ENCODE data around the gene KLF11. TPM values are rescaled to one million over a fixed set of nuclear protein-coding genes. Genes with fewer than 3 reads are reported as not detected.
"Not testable (repeated sequence)": the region's sequence is repeated elsewhere in the genome, so short reads cannot be mapped to it uniquely, and the experiment has no call there.

Gene KLF11
- total and polyA plus RNA-seq, 4 donors: 10.2 to 13.3 (median 11.4) TPM

- WGBS (ENCODE audit: insufficient coverage): no CpG with 5 or more reads among the region's 8 CpGs
These were observed 12.6 kb upstream of the KLF11 start for GRCh38 chr2:10030798-10031197.

GRCh38 chr2:10031886-10032745 is 11.2 kb upstream of the KLF11 start:
- Histone ChIP-seq H3K36me3 (ENCODE audit: control insufficient read depth, insufficient read depth, low read length) (no peaks in the 10 kb centered on the region), H3K27me3 (ENCODE audit: control insufficient read depth, insufficient read depth, low read length) (no peaks in the 10 kb centered on the region), H3K4me3 (ENCODE audit: low read depth, low read length) (no peak overlapping the region), H3K9me3 (ENCODE audit: control insufficient read depth, insufficient read depth, low read length) (no peaks in the 10 kb centered on the region), H3K27ac (ENCODE audit: low read depth, low read length) (no peak overlapping the region), H3K4me1 (ENCODE audit: control insufficient read depth, insufficient read depth, low read length) (peaks cover 44% of the 10 kb centered on the region)
- WGBS (ENCODE audit: insufficient coverage): 82% methylated on average over 18 of the region's 20 CpGs
- no peak for DNase-seq (ENCODE audit: low read depth in 4 of 6, low spot score in 6 of 6)

More at GRCh38 chr2:10030798-10031197, 12.6 kb upstream of the KLF11 start:
- not testable (repeated sequence) for DNase-seq (ENCODE audit: low read depth in 4 of 6, low spot score in 6 of 6); H3K9me3 ChIP-seq (ENCODE audit: control insufficient read depth, insufficient read depth, low read length); H3K36me3 ChIP-seq (ENCODE audit: control insufficient read depth, insufficient read depth, low read length); H3K27ac ChIP-seq (ENCODE audit: low read depth, low read length); H3K27me3 ChIP-seq (ENCODE audit: control insufficient read depth, insufficient read depth, low read length)
- peak overlapping the region; percentile 16 for H3K4me3 ChIP-seq (ENCODE audit: low read depth, low read length)
- H3K4me1 ChIP-seq (ENCODE audit: control insufficient read depth, insufficient read depth, low read length): peaks cover 32% of the 10 kb centered on the region

GRCh38 chr2:10032746-10033105 is 10.6 kb upstream of the KLF11 start:
- Histone ChIP-seq H3K9me3 (ENCODE audit: control insufficient read depth, insufficient read depth, low read length) (no peaks in the 10 kb centered on the region), H3K27ac (ENCODE audit: low read depth, low read length) (no peak overlapping the region), H3K4me1 (ENCODE audit: control insufficient read depth, insufficient read depth, low read length) (peaks cover 48% of the 10 kb centered on the region), H3K27me3 (ENCODE audit: control insufficient read depth, insufficient read depth, low read length) (no peaks in the 10 kb centered on the region), H3K4me3 (ENCODE audit: low read depth, low read length) (no peak overlapping the region), H3K36me3 (ENCODE audit: control insufficient read depth, insufficient read depth, low read length) (no peaks in the 10 kb centered on the region)
- WGBS (ENCODE audit: insufficient coverage): 97% methylated on average over 3 of the region's 7 CpGs
- no peak for DNase-seq (ENCODE audit: low read depth in 4 of 6, low spot score in 6 of 6)

- Histone ChIP-seq H3K27ac (ENCODE audit: low read depth, low read length) (no peak overlapping the region), H3K36me3 (ENCODE audit: control insufficient read depth, insufficient read depth, low read length) (no peaks in the 10 kb centered on the region), H3K4me1 (ENCODE audit: control insufficient read depth, insufficient read depth, low read length) (peaks cover 49% of the 10 kb centered on the region), H3K4me3 (ENCODE audit: low read depth, low read length) (no peak overlapping the region), H3K27me3 (ENCODE audit: control insufficient read depth, insufficient read depth, low read length) (no peaks in the 10 kb centered on the region), H3K9me3 (ENCODE audit: control insufficient read depth, insufficient read depth, low read length) (no peaks in the 10 kb centered on the region)
- 85% methylated on average over 12 of the region's 14 CpGs for WGBS (ENCODE audit: insufficient coverage)
- no peak for DNase-seq (ENCODE audit: low read depth in 4 of 6, low spot score in 6 of 6)
These were observed 9.9 kb upstream of the KLF11 start for GRCh38 chr2:10033251-10034006.

GRCh38 chr2:10034333-10035052 is 8.9 kb upstream of the KLF11 start:
- no peaks in the 10 kb centered on the region for H3K27me3 ChIP-seq (ENCODE audit: control insufficient read depth, insufficient read depth, low read length)
- H3K27ac ChIP-seq (ENCODE audit: low read depth, low read length): no peak overlapping the region
- no peaks in the 10 kb centered on the region for H3K36me3 ChIP-seq (ENCODE audit: control insufficient read depth, insufficient read depth, low read length)
- H3K9me3 ChIP-seq (ENCODE audit: control insufficient read depth, insufficient read depth, low read length): no peaks in the 10 kb centered on the region
- H3K4me1 ChIP-seq (ENCODE audit: control insufficient read depth, insufficient read depth, low read length): peaks cover 42% of the 10 kb centered on the region
- no peak for DNase-seq (ENCODE audit: low read depth in 4 of 6, low spot score in 6 of 6)
- 88% methylated on average over 8 of the region's 12 CpGs for WGBS (ENCODE audit: insufficient coverage)
- H3K4me3 ChIP-seq (ENCODE audit: low read depth, low read length): no peak overlapping the region

- H3K36me3 ChIP-seq (ENCODE audit: control insufficient read depth, insufficient read depth, low read length): no peaks in the 10 kb centered on the region
- H3K4me3 ChIP-seq (ENCODE audit: low read depth, low read length): no peak overlapping the region
- no peaks in the 10 kb centered on the region for H3K27me3 ChIP-seq (ENCODE audit: control insufficient read depth, insufficient read depth, low read length)
- peaks cover 42% of the 10 kb centered on the region for H3K4me1 ChIP-seq (ENCODE audit: control insufficient read depth, insufficient read depth, low read length)
- no peak overlapping the region for H3K27ac ChIP-seq (ENCODE audit: low read depth, low read length)
- H3K9me3 ChIP-seq (ENCODE audit: control insufficient read depth, insufficient read depth, low read length): no peaks in the 10 kb centered on the region
- DNase-seq (ENCODE audit: low read depth in 4 of 6, low spot score in 6 of 6): no peak
- 85% methylated on average over 2 of the region's 3 CpGs for WGBS (ENCODE audit: insufficient coverage)
These were observed 8.3 kb upstream of the KLF11 start for GRCh38 chr2:10035053-10035422.

- no peaks in the 10 kb centered on the region for H3K9me3 ChIP-seq (ENCODE audit: control insufficient read depth, insufficient read depth, low read length)
- DNase-seq (ENCODE audit: low read depth in 4 of 6, low spot score in 6 of 6): no peak
- H3K27ac ChIP-seq (ENCODE audit: low read depth, low read length): no peak overlapping the region
- H3K4me1 ChIP-seq (ENCODE audit: control insufficient read depth, insufficient read depth, low read length): peaks cover 43% of the 10 kb centered on the region
- H3K27me3 ChIP-seq (ENCODE audit: control insufficient read depth, insufficient read depth, low read length): no peaks in the 10 kb centered on the region
- no peak overlapping the region for H3K4me3 ChIP-seq (ENCODE audit: low read depth, low read length)
- 75% methylated on average over 5 of the region's 5 CpGs for WGBS (ENCODE audit: insufficient coverage)
- H3K36me3 ChIP-seq (ENCODE audit: control insufficient read depth, insufficient read depth, low read length): no peaks in the 10 kb centered on the region
These were observed 7.7 kb upstream of the KLF11 start for GRCh38 chr2:10035633-10036032.

- 39% methylated on average over 14 of the region's 14 CpGs for WGBS (ENCODE audit: insufficient coverage)
These were observed 7.1 kb upstream of the KLF11 start for GRCh38 chr2:10036095-10036884.

GRCh38 chr2:10038123-10038522 is 5.2 kb upstream of the KLF11 start:
- Histone ChIP-seq H3K9me3 (ENCODE audit: control insufficient read depth, insufficient read depth, low read length) (no peaks in the 10 kb centered on the region), H3K36me3 (ENCODE audit: control insufficient read depth, insufficient read depth, low read length) (peaks cover 2% of the 10 kb centered on the region), H3K4me1 (ENCODE audit: control insufficient read depth, insufficient read depth, low read length) (peaks cover 63% of the 10 kb centered on the region), H3K4me3 (ENCODE audit: low read depth, low read length) (no peak overlapping the region), H3K27ac (ENCODE audit: low read depth, low read length) (no peak overlapping the region), H3K27me3 (ENCODE audit: control insufficient read depth, insufficient read depth, low read length) (no peaks in the 10 kb centered on the region)
- no peak for DNase-seq (ENCODE audit: low read depth in 4 of 6, low spot score in 6 of 6)
- WGBS (ENCODE audit: insufficient coverage): 86% methylated on average over 10 of the region's 10 CpGs

More at GRCh38 chr2:10036095-10036884, 7.1 kb upstream of the KLF11 start:
- no peaks in the 10 kb centered on the region for H3K27me3 ChIP-seq (ENCODE audit: control insufficient read depth, insufficient read depth, low read length)
- peak overlapping the region; percentile 79 for H3K27ac ChIP-seq (ENCODE audit: low read depth, low read length)
- H3K9me3 ChIP-seq (ENCODE audit: control insufficient read depth, insufficient read depth, low read length): no peaks in the 10 kb centered on the region
- peaks cover 47% of the 10 kb centered on the region for H3K4me1 ChIP-seq (ENCODE audit: control insufficient read depth, insufficient read depth, low read length)
- peak in 2 of 6 donors; percentile 42 to 82 for DNase-seq (ENCODE audit: low read depth in 4 of 6, low spot score in 6 of 6)
- H3K36me3 ChIP-seq (ENCODE audit: control insufficient read depth, insufficient read depth, low read length): no peaks in the 10 kb centered on the region
- H3K4me3 ChIP-seq (ENCODE audit: low read depth, low read length): no peak overlapping the region

Data from spinal cord (tissue), 10 donors.